Medulla oblongata (tissue), 1 donor: ENCODE measurements around the gene NCL.

ENCODE experiments used
- DNase-seq: peaks from one replicate; pipeline ENCODE4 v3.0.0-alpha.2; 2015; ENCODE audit errors: extremely low spot score

The NCL gene

GRCh38 chr2:231463698-231464575 lies at the start of gene NCL:
Gene NCL, minus strand, starts transcription at chr2:231464484. Its CDS starts 131 bp downstream, at chr2:231464353.
- no peak for DNase-seq

- no peak for DNase-seq
These were observed 49.5 kb upstream of the NCL start for GRCh38 chr2:231513746-231514224.

- DNase-seq, result peak; percentile 74
These were observed 47.9 kb upstream of the NCL start for GRCh38 chr2:231512222-231512621.

- DNase-seq, result no peak
These were observed 39.5 kb upstream of the NCL start for GRCh38 chr2:231503766-231504165.

- no peak for DNase-seq
These were observed 38.3 kb upstream of the NCL start for GRCh38 chr2:231502596-231502995.

GRCh38 chr2:231497651-231498050 lies 33.4 kb upstream of the NCL start:
- no peak for DNase-seq

GRCh38 chr2:231494669-231495068 lies 30.4 kb upstream of the NCL start:
- no peak for DNase-seq

GRCh38 chr2:231490801-231491200 lies 26.5 kb upstream of the NCL start:
- no peak for DNase-seq

- DNase-seq, result no peak
These were observed 25.7 kb upstream of the NCL start for GRCh38 chr2:231489990-231490389.

GRCh38 chr2:231488331-231488730 lies 24.0 kb upstream of the NCL start:
- no peak for DNase-seq

GRCh38 chr2:231486851-231487596 lies 22.7 kb upstream of the NCL start:
- no peak for DNase-seq

- DNase-seq, result no peak
These were observed 19.4 kb upstream of the NCL start for GRCh38 chr2:231483398-231484329.

- DNase-seq, result peak; percentile 75
These were observed 18.6 kb upstream of the NCL start for GRCh38 chr2:231482806-231483391.

GRCh38 chr2:231480781-231481180 lies 16.5 kb upstream of the NCL start:
- DNase-seq, result no peak

- DNase-seq, result no peak
These were observed 15.2 kb upstream of the NCL start for GRCh38 chr2:231479455-231479854.

- no peak for DNase-seq
These were observed 12.6 kb upstream of the NCL start for GRCh38 chr2:231476920-231477319.

- DNase-seq, result no peak
These were observed 11.7 kb upstream of the NCL start for GRCh38 chr2:231475965-231476364.

- no peak for DNase-seq
These were observed 8.5 kb upstream of the NCL start for GRCh38 chr2:231472816-231473215.

- no peak for DNase-seq
These were observed 6.1 kb upstream of the NCL start for GRCh38 chr2:231470246-231470900.

- no peak for DNase-seq
These were observed 5.3 kb upstream of the NCL start for GRCh38 chr2:231469583-231469950.
